Measurements from ENCODE around the gene MED31.

DNA sequence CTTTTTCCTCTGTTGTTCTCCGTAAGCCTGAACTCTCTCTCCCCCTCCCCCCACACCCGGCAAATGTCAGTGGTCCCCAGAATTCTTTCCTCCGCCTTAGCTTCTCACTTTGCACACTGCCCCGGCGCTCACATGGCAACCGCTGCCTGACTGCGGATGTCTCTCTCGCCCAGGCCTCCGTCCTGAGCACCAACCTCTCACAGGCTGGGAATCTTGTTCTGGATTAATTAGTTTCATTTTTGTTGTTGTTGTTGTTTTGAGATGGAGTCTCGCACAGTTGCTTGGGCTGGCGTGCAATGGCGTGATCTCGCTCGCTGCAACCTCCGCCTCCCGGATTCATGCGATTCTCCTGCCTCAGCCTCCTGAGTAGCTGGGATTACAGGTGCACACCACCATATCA lies 16.8 kb upstream of the MED31 start:
- no peak for TF ChIP-seq POLR2A (IDR thresholded peaks at IDR 0.05)
- TF ChIP-seq, protein P1, sequence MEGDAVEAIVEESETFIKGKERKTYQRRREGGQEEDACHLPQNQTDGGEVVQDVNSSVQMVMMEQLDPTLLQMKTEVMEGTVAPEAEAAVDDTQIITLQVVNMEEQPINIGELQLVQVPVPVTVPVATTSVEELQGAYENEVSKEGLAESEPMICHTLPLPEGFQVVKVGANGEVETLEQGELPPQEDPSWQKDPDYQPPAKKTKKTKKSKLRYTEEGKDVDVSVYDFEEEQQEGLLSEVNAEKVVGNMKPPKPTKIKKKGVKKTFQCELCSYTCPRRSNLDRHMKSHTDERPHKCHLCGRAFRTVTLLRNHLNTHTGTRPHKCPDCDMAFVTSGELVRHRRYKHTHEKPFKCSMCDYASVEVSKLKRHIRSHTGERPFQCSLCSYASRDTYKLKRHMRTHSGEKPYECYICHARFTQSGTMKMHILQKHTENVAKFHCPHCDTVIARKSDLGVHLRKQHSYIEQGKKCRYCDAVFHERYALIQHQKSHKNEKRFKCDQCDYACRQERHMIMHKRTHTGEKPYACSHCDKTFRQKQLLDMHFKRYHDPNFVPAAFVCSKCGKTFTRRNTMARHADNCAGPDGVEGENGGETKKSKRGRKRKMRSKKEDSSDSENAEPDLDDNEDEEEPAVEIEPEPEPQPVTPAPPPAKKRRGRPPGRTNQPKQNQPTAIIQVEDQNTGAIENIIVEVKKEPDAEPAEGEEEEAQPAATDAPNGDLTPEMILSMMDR (IDR thresholded peaks at IDR 0.05): no peak

Data from thyroid gland (tissue), 4 donors.